ACC112 (cell line): ENCODE data around the gene MYBPC1.
"Not testable (repeated sequence)": the region's sequence is repeated elsewhere in the genome, so short reads cannot be mapped to it uniquely, and the experiment has no call there.

Experiments used
- H2AFZ ChIP-seq: fragments of 200-600 bp; sonication (generic); one replicate; pipeline ENCODE4 v1.6.0; 2017; ENCODE audit warnings: antibody characterized with exemption, low read length; ENCODE audit not compliant: unreplicated experiment
- H3K27ac ChIP-seq: fragments of 200-600 bp; sonication (generic); 2 replicates; pipeline ENCODE4 v1.5.1; 2014; ENCODE audit warnings: low read depth, mild to moderate bottlenecking, antibody characterized with exemption, low read length, moderate library complexity
- H3K27me3 ChIP-seq: fragments of 200-600 bp; sonication (generic); 2 replicates; pipeline ENCODE4 v1.6.1; 2014; ENCODE audit warnings: mild to moderate bottlenecking, antibody characterized with exemption, low read length, moderate library complexity, mixed read lengths; ENCODE audit not compliant: insufficient read depth
- H3K36me3 ChIP-seq: fragments of 200-600 bp; sonication (generic); 2 replicates; pipeline ENCODE4 v1.6.1; 2016; ENCODE audit warnings: mild to moderate bottlenecking, antibody characterized with exemption, low read length, moderate library complexity, mixed read lengths; ENCODE audit not compliant: insufficient read depth
- H3K4me1 ChIP-seq: fragments of 200-600 bp; sonication (generic); one replicate; pipeline ENCODE4 v1.6.1; 2016; ENCODE audit warnings: low read length, mixed read lengths; ENCODE audit not compliant: insufficient read depth, unreplicated experiment, control insufficient read depth
- H3K4me3 ChIP-seq: fragments of 200-600 bp; sonication (generic); 2 replicates; pipeline ENCODE4 v1.5.1; 2014; ENCODE audit warnings: mild to moderate bottlenecking, low read depth, low read length
- H3K79me2 ChIP-seq: fragments of 200-600 bp; sonication (generic); one replicate; pipeline ENCODE4 v1.6.0; 2016; ENCODE audit warnings: low read length; ENCODE audit not compliant: control insufficient read depth, unreplicated experiment, insufficient read depth

Gene MYBPC1

DNA sequence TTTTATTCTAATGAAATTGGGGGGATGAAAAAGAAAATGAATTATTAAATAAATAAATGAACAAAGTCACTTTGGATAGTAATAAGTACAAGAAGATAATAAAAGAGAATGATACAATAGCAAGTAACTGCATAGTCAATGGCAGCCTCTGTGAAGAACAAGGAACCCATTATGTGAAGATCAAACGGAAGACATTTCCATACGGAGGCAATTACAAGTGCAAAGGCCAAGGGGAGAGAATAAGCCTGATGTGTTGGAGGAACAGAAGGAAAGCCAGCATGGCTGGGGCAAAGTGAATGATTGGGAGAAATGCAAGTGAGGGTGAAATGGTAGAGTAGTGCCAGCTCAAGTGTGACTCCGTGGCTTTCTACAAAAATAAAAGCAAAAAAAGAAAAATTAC, 58.7 kb downstream of the MYBPC1 start:
- Histone ChIP-seq H3K27me3 (peaks cover 35% of the 10 kb centered on the region), H3K27ac (no peak overlapping the region), H3K36me3 (no peaks in the 10 kb centered on the region), H3K4me3 (no peak overlapping the region), H3K79me2 (no peaks in the 10 kb centered on the region), H2AFZ (no peak overlapping the region), H3K4me1 (no peaks in the 10 kb centered on the region)

DNA sequence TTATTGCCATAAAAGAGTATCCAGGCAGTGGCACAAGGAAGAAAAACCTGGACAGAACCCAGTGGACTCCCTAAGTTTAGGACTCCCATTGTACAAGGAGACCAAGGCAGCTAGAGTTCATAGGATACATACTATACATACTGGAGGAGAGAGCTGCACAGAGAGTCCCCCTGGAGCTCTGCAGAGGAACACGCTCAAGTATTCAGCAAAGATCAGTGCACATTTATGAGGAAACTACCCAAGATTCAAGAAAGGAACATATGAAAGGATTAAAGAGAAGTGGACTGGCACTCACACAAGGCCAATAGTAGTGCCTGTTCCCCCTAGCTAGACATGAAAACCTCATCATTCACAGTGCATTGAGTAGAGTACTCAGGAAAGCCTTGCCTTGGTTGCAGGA, 59.7 kb downstream of the MYBPC1 start:
- Histone ChIP-seq H3K36me3 (no peaks in the 10 kb centered on the region), H2AFZ (no peak overlapping the region), H3K79me2 (no peaks in the 10 kb centered on the region), H3K4me3 (no peak overlapping the region), H3K27ac (no peak overlapping the region), H3K27me3 (peaks cover 39% of the 10 kb centered on the region), H3K4me1 (no peaks in the 10 kb centered on the region)

DNA sequence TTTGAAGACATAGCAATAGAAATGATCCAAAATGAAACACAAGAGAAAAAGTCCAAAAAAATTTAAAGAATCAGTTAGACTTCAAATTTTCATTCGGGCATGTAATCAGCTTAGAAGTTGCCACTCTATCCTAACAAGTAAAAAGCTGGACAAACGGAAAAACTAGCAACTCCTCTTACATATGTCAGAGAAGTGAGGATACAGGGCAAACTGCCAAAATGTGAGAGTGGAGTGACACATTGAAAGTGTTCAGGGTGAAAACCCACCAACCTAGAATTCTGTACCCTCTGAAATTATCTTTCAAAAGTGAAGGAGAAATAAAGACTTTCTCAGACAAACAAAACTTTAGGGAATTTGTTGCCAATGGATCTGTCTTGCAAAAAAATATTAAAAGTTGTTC, 60.6 kb downstream of the MYBPC1 start:
- H3K27ac ChIP-seq = no peak overlapping the region
- H3K4me1 ChIP-seq = no peaks in the 10 kb centered on the region
- no peaks in the 10 kb centered on the region for H3K79me2 ChIP-seq
- H3K27me3 ChIP-seq = peaks cover 45% of the 10 kb centered on the region
- no peaks in the 10 kb centered on the region for H3K36me3 ChIP-seq
- no peak overlapping the region for H3K4me3 ChIP-seq
- H2AFZ ChIP-seq = no peak overlapping the region

DNA sequence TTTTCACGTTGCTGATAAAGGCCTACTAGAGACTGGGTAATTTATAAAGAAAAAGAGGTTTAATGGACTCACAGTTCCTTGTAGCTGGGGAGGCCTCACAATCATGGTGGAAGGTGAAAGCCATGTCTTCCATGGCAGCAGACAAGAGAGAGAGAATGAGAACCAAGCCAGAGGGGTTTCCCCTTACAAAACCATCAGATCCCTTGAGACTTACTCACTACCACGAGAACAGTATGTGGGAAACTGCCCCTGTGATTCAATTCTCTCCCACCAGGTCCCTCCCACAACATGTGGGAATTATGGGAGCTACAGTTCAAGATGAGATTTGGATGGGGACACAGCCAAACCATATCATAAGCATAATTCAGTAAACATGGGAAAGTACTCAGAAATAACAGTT, 65.9 kb downstream of the MYBPC1 start:
- H3K4me1 ChIP-seq, H3K27ac ChIP-seq, H3K4me3 ChIP-seq, H3K79me2 ChIP-seq, H3K36me3 ChIP-seq, H2AFZ ChIP-seq: not testable (repeated sequence)
- peaks cover 48% of the 10 kb centered on the region for H3K27me3 ChIP-seq

DNA sequence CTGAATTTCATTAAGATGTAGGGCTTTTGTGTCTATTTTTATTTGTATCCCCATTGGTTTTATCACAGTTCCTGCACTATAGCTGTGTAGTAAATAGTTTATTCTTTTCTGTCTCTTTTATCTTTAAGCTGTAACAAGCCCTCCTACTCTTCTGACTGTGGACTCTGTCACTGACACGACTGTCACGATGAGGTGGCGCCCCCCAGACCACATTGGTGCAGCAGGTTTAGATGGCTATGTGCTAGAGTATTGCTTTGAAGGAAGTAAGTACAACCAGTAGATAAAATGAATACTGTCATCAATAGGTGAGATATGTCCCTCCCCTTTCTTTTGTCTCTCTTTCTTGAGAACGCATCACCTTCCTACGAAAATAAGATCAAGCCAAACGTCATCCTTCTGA, 68.5 kb downstream of the MYBPC1 start:
- H3K4me1 ChIP-seq = no peaks in the 10 kb centered on the region
- peaks cover 63% of the 10 kb centered on the region for H3K27me3 ChIP-seq
- H2AFZ ChIP-seq = no peak overlapping the region
- H3K4me3 ChIP-seq = no peak overlapping the region
- no peak overlapping the region for H3K27ac ChIP-seq
- H3K79me2 ChIP-seq = no peaks in the 10 kb centered on the region
- H3K36me3 ChIP-seq = no peaks in the 10 kb centered on the region

DNA sequence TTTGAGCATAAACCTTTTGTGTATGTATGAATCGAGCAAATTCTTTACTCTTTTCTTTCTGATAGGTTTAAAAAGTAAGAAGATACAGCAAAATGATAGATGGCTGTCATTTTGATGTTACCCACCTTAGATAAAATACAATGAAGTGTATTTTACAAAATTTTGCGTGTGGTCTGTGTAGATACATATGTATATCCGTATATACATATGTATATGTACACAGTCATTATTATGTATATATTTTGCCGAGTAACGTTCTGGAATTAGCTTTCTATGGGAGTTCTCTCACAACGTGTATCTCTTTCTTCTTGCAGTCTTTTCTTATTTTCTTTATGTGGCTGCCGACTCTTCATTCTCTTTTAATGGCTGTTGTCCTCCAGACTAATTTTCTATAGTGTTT, 70.2 kb downstream of the MYBPC1 start:
- no peak overlapping the region for H2AFZ ChIP-seq
- H3K4me3 ChIP-seq = no peak overlapping the region
- no peaks in the 10 kb centered on the region for H3K79me2 ChIP-seq
- no peaks in the 10 kb centered on the region for H3K4me1 ChIP-seq
- no peaks in the 10 kb centered on the region for H3K36me3 ChIP-seq
- H3K27ac ChIP-seq = no peak overlapping the region
- H3K27me3 ChIP-seq = peaks cover 55% of the 10 kb centered on the region

DNA sequence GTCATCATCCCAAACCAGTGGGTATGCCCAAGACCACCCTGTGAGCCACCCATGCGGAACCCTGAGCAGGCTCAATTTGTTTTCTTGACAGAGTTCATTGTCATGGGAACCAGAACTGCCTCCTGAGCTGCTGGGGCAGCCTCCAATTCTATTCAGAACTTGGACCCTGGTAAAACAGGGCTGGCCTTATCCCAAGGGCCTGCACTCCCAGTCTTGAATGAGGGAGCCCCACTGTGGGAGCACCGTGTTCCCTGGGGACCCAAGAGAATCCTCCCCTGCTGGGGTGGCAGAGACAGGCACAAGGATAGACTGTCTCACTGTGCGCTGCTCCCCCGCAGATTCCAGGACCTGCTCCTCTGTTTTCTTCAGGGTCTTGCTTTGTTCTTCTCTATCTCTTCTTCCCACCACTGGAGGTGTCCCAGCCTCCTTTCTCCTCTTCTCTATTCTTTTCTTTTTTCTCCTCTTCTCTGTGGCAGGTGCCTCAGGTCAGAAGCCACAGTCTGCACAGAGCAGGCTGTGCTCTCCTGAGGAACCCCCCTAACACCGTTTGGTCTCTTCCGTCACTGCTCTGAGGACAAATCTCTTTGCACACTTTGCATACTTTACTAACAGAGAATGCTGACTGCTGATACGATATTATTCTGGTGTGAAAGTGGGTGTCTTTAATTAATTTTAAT, 71.4 kb downstream of the MYBPC1 start:
- Histone ChIP-seq H3K36me3 (no peaks in the 10 kb centered on the region), H3K27me3 (peaks cover 53% of the 10 kb centered on the region), H3K79me2 (no peaks in the 10 kb centered on the region), H3K4me1 (no peaks in the 10 kb centered on the region), H2AFZ (no peak overlapping the region), H3K27ac (no peak overlapping the region), H3K4me3 (no peak overlapping the region)

DNA sequence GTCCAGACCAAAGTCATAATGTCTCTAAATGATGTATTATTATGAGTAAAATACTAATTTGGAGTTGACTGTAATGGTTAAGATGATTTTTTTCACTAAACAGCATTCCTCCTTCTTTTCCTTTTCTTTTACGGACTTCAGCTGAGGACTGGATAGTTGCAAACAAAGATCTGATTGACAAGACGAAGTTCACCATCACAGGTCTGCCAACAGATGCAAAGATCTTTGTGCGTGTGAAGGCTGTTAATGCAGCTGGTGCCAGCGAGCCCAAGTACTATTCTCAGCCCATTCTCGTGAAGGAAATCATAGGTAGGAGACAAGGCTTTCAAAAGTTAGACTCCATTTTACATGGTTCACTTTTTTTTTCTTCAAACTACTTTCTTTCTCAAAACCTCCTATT, 72.8 kb downstream of the MYBPC1 start:
- Histone ChIP-seq H3K27me3 (peaks cover 51% of the 10 kb centered on the region), H3K27ac (no peak overlapping the region), H3K36me3 (no peaks in the 10 kb centered on the region), H2AFZ (no peak overlapping the region), H3K79me2 (no peaks in the 10 kb centered on the region), H3K4me1 (no peaks in the 10 kb centered on the region), H3K4me3 (no peak overlapping the region)

DNA sequence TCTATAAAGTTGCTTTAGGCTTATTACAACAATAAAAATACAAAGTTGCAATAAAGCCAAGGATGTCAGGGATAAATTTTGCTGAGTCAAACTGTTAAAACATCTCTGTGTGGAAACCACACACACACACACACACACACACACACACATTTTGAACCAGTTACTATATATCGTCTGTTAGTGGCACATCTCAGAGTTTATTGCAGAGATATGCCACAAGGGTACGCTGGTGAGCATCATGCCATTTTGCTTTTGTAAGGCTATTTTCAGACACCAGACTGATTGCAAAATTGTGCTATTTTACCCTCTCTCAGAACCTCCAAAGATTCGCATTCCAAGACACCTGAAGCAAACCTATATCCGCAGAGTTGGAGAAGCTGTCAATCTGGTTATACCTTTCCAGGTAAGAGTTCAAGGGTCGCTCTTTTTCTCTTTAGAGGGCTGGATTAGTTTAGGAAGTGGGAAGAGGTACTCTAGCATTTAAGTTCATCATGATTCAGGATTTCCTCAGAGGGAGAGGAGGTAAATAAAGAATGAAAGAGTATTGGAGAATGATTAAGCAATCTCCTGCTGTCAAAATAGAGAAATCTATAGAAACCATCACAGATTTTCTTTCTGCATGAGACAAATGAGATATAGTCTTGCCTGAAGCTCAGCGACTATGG, 75.4 kb downstream of the MYBPC1 start:
- no peak overlapping the region for H2AFZ ChIP-seq

DNA sequence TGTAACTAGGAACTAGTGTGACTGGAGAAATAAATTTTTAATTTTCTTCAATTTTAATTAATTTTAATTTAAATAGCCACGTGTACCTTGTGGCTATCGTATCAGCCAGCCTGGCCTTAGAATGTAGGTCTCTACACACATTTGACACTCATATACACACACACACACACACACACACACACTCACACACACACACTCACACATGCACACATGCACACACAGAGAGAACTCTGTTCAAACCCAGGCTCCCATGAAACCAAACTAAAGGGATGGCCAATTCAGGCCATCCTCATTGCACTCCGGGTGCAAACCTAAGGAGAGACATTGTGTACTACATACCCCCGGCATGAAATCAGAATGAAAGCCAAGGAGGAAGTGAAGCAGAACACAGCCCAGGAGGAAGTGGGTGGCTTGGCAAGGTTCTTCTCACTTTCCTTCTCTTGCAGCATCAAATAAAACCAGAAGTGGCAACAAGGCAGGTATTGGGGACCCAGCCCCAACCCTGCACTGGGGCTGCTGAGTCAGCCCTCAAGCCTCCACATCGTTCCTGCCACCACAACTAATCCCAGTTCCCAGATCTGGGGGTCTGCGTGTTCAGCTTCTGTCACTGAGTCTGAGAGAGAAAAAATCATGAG, 76.5 kb downstream of the MYBPC1 start:
- Histone ChIP-seq H3K27ac (no peak overlapping the region), H3K79me2 (no peaks in the 10 kb centered on the region), H3K4me3 (no peak overlapping the region), H2AFZ (no peak overlapping the region), H3K4me1 (no peaks in the 10 kb centered on the region), H3K27me3 (peaks cover 21% of the 10 kb centered on the region), H3K36me3 (no peaks in the 10 kb centered on the region)

More for the DNA sequence above, 75.4 kb downstream of the MYBPC1 start:
- peaks cover 32% of the 10 kb centered on the region for H3K27me3 ChIP-seq
- no peaks in the 10 kb centered on the region for H3K4me1 ChIP-seq
- no peak overlapping the region for H3K27ac ChIP-seq
- no peak overlapping the region for H3K4me3 ChIP-seq
- H3K36me3 ChIP-seq = no peaks in the 10 kb centered on the region
- H3K79me2 ChIP-seq = no peaks in the 10 kb centered on the region

DNA sequence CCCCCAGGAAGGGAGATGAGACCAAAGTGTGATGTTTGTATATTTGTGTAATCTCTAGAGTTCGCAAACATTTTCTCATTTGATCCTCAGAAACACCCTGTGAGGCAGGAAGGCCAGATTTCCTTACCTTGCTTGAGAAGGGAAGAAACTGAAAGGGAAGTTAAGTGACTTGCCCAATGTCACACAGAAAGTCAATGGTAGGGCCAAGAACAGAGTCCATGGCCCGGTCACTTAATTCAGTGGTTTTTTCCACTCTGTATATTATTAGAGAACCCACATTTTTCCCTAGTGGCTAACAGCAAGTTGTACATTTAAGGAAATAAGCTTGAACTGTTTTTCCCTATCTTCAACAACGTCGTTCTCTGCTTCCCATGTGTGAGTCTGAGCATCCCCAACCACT, 77.1 kb downstream of the MYBPC1 start:
- Histone ChIP-seq H3K4me1 (no peaks in the 10 kb centered on the region), H2AFZ (no peak overlapping the region), H3K4me3 (no peak overlapping the region), H3K79me2 (no peaks in the 10 kb centered on the region), H3K27ac (no peak overlapping the region), H3K27me3 (peaks cover 16% of the 10 kb centered on the region), H3K36me3 (no peaks in the 10 kb centered on the region)
